ENCODE measurements around the gene AGAP1. TPM values are rescaled to one million over a fixed set of nuclear protein-coding genes. Genes with fewer than 3 reads are reported as not detected.

Gene AGAP1
- total RNA-seq, 4 donors from 2014 or later, result 33.7 to 55.2 (median 37.5) TPM

DNA sequence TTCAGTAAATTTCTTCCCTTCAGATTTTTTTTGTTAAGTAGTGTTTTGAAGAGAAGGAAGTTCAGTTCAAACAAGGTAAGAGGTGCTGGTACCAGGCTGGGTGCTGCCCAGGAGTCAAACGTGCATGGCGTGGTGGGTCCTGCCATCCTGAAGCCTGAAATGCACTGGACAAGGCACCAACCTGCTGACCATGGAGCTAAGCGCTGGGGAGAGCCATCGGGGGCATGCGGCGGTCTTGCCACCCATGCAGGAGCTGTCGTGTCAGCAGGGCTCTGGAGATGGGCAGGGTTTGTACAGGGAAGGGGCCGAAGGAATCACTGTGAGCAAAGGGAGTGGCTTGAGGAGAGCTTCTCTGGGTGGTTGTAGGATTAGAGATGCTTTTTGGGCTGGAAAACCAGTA is 547.8 kb downstream of the AGAP1 start:
- H3K36me3 ChIP-seq, result peaks cover 0 to 98% of the 10 kb centered on the region in 2 donors
- no peaks in the 10 kb centered on the region for H3K27me3 ChIP-seq
- H3K4me3 ChIP-seq, result no peak overlapping the region
- ATAC-seq, result no peak
- 94 to 98% methylated on average over 6 to 7 of the region's 8 CpGs for WGBS, 2 donors (ENCODE audit: low coverage in 1 of 2)
- H3K9me3 ChIP-seq, result no peaks in the 10 kb centered on the region
- H3K4me1 ChIP-seq, result no peaks in the 10 kb centered on the region
- H3K27ac ChIP-seq, result no peak overlapping the region
- TF ChIP-seq EP300 (IDR thresholded peaks at IDR 0.05) (no peak), CTCF (IDR thresholded peaks at IDR 0.05) (no peak), POLR2A (IDR thresholded peaks at IDR 0.05) (no peak), POLR2AphosphoS5 (IDR thresholded peaks at IDR 0.05) (no peak)

DNA sequence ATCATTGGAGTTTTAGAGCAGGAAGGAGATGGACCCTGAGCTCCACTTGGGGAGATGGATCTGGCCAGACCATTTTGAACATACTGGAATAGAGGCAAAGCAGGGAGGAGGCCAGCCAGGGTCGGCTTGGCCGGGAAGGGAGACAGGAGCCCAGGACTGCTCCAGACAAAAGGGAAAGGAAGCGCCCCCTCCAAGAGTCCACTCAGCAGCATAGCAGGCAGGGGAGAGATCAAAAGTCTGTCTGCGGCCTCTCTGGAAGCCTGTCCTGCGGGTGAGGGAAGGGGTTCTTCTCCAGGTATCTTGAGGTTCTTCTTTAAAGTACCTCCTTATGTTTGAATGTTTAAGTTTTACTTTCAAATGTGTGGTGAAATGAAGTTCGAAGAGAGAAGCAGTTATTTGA is 548.2 kb downstream of the AGAP1 start:
- no peaks in the 10 kb centered on the region for H3K9me3 ChIP-seq
- no peaks in the 10 kb centered on the region for H3K27me3 ChIP-seq
- no peak for ATAC-seq
- no peak overlapping the region for H3K4me3 ChIP-seq
- TF ChIP-seq CTCF (IDR thresholded peaks at IDR 0.05), result no peak
- no peak for TF ChIP-seq POLR2A (IDR thresholded peaks at IDR 0.05)
- no peak for TF ChIP-seq EP300 (IDR thresholded peaks at IDR 0.05)
- TF ChIP-seq POLR2AphosphoS5 (IDR thresholded peaks at IDR 0.05), result no peak
- peaks cover 0 to 98% of the 10 kb centered on the region in 2 donors for H3K36me3 ChIP-seq
- 74 to 87% methylated on average over 3 to 5 of the region's 6 CpGs for WGBS, 2 donors (ENCODE audit: low coverage in 1 of 2)
- no peaks in the 10 kb centered on the region for H3K4me1 ChIP-seq
- no peak overlapping the region for H3K27ac ChIP-seq

- H3K36me3 ChIP-seq, result peaks cover 0 to 98% of the 10 kb centered on the region in 2 donors
Observed at GRCh38 chr2:236044191-236044590, 550.3 kb downstream of the AGAP1 start.

GRCh38 chr2:236045251-236046235 is 551.7 kb downstream of the AGAP1 start:
- no peak overlapping the region for H3K27ac ChIP-seq

More at GRCh38 chr2:236044191-236044590, 550.3 kb downstream of the AGAP1 start:
- no peaks in the 10 kb centered on the region for H3K9me3 ChIP-seq
- no peak overlapping the region for H3K4me3 ChIP-seq
- H3K4me1 ChIP-seq, result no peaks in the 10 kb centered on the region
- no peak overlapping the region for H3K27ac ChIP-seq
- 100% methylated on average over 4 of the region's 6 CpGs; no CpG with 5 or more reads in 1 of the 2 donors for WGBS, 2 donors (ENCODE audit: low coverage in 1 of 2)
- no peaks in the 10 kb centered on the region for H3K27me3 ChIP-seq
- ATAC-seq, result no peak
- TF ChIP-seq EP300 (IDR thresholded peaks at IDR 0.05), result no peak
- no peak for TF ChIP-seq CTCF (IDR thresholded peaks at IDR 0.05)
- TF ChIP-seq POLR2AphosphoS5 (IDR thresholded peaks at IDR 0.05), result no peak
- no peak for TF ChIP-seq POLR2A (IDR thresholded peaks at IDR 0.05)

More at GRCh38 chr2:236045251-236046235, 551.7 kb downstream of the AGAP1 start:
- no peak for ATAC-seq
- TF ChIP-seq EP300 (IDR thresholded peaks at IDR 0.05), result no peak
- no peak for TF ChIP-seq POLR2A (IDR thresholded peaks at IDR 0.05)
- no peak for TF ChIP-seq POLR2AphosphoS5 (IDR thresholded peaks at IDR 0.05)
- TF ChIP-seq CTCF (IDR thresholded peaks at IDR 0.05), result no peak
- WGBS, 2 donors (ENCODE audit: low coverage in 1 of 2), result 85 to 92% methylated on average over 5 of the region's 26 CpGs
- no peaks in the 10 kb centered on the region for H3K4me1 ChIP-seq
- H3K27me3 ChIP-seq, result no peaks in the 10 kb centered on the region
- peaks cover 0 to 98% of the 10 kb centered on the region in 2 donors for H3K36me3 ChIP-seq
- H3K9me3 ChIP-seq, result no peaks in the 10 kb centered on the region
- H3K4me3 ChIP-seq, result no peak overlapping the region
